Mammary epithelial cell (primary cell): ENCODE results near the gene SLC17A3.

Experiments used
- CTCF ChIP-seq, 2 donors: IDR thresholded peaks in 1 of 2; conservative IDR thresholded peaks in 1 of 2; 2 replicates each; pipeline ENCODE4 v1.5.1; 2011 to 2012; ENCODE audit warnings: inconsistent platforms in 2 of 2, low read length in 2 of 2, mild to moderate bottlenecking in 2 of 2, control low read depth in 1 of 2, low read depth in 1 of 2; ENCODE audit not compliant: insufficient read depth in 1 of 2; ENCODE audit errors: extremely low read depth in 1 of 2
- EZH2 ChIP-seq: IDR thresholded peaks from 2 replicates; pipeline ENCODE4 v1.6.1; 2012; ENCODE audit warnings: low read length, inconsistent platforms, borderline replicate concordance

- TF ChIP-seq CTCF (conservative IDR thresholded peaks at IDR 0.05 in 1 of 2, IDR thresholded peaks at IDR 0.05 in 1 of 2; ENCODE audit: extremely low read depth in 1 of 2, insufficient read depth in 1 of 2, low read depth in 1 of 2, low read length in 2 of 2) = no peak
- no peak for TF ChIP-seq EZH2
These were observed 11.8 kb downstream of the SLC17A3 start for GRCh38 chr6:25862199-25862598.
